SU-DHL-6 (cell line): ENCODE results near the gene RSBN1L.

Source experiments
- EZH2phosphoT487 ChIP-seq: fragments of 200-600 bp; sonication (generic), shearing (Covaris generic); conservative IDR thresholded peaks from 2 replicates; pipeline ENCODE4 v1.6.1; 2018; ENCODE audit warnings: mild to moderate bottlenecking, antibody characterized with exemption, low read length, moderate library complexity, mixed read lengths
- TF ChIP-seq, protein P1 (sequence below): fragments of 200-600 bp; sonication (generic); IDR thresholded peaks from one replicate; pipeline ENCODE4 v1.5.1; 2017; ENCODE audit warnings: antibody characterized with exemption, mild to moderate bottlenecking, low read length, moderate library complexity; ENCODE audit not compliant: insufficient read depth, poor library complexity, severe bottlenecking

- TF ChIP-seq EZH2phosphoT487, result no peak
- TF ChIP-seq, protein P1, sequence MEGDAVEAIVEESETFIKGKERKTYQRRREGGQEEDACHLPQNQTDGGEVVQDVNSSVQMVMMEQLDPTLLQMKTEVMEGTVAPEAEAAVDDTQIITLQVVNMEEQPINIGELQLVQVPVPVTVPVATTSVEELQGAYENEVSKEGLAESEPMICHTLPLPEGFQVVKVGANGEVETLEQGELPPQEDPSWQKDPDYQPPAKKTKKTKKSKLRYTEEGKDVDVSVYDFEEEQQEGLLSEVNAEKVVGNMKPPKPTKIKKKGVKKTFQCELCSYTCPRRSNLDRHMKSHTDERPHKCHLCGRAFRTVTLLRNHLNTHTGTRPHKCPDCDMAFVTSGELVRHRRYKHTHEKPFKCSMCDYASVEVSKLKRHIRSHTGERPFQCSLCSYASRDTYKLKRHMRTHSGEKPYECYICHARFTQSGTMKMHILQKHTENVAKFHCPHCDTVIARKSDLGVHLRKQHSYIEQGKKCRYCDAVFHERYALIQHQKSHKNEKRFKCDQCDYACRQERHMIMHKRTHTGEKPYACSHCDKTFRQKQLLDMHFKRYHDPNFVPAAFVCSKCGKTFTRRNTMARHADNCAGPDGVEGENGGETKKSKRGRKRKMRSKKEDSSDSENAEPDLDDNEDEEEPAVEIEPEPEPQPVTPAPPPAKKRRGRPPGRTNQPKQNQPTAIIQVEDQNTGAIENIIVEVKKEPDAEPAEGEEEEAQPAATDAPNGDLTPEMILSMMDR, result no peak
Measured at GRCh38 chr7:77655356-77655755, 40.9 kb upstream of the RSBN1L start.
